HepG2 (cell line): ENCODE results near the gene STC2. TPM values are rescaled to one million over a fixed set of nuclear protein-coding genes. Genes with fewer than 3 reads are reported as not detected.

Source experiments
- ARID4A ChIP-seq: sonication (generic); formaldehyde crosslinking; IDR thresholded peaks from 2 replicates; pipeline ENCODE4 v1.5.0; 2020; ENCODE audit warnings: mild to moderate bottlenecking, missing genetic modification reagents, borderline replicate concordance
- CBX2 ChIP-seq, 2 experiments: fragments of 200-600 bp in 1 of 2; sonication (generic); formaldehyde crosslinking in 1 of 2; IDR thresholded peaks; 2 replicates each; pipeline versions ENCODE4 v1.7.0 to v1.8.1; 2018 to 2022; ENCODE audit warnings: low read depth in 2 of 2, low read length in 1 of 2, mild to moderate bottlenecking in 1 of 2, missing genetic modification reagents in 1 of 2
- HDAC6 ChIP-seq: fragments of 200-600 bp; sonication (generic); IDR thresholded peaks from 2 replicates; pipeline ENCODE4 v1.7.0; 2017; ENCODE audit warnings: mild to moderate bottlenecking, antibody characterized with exemption, low read length, low read depth
- IKZF4 ChIP-seq: sonication (generic); formaldehyde crosslinking; IDR thresholded peaks from 2 replicates; pipeline ENCODE4 v1.5.1; 2020; ENCODE audit warnings: borderline replicate concordance, mild to moderate bottlenecking, low read depth, missing genetic modification reagents; ENCODE audit errors: not compliant biosample characterization
- MAFF ChIP-seq: IDR thresholded peaks from 2 replicates; pipeline ENCODE4 v1.6.1; 2011; ENCODE audit warnings: low read depth, low read length, improper control_type of control experiment
- MTF1 ChIP-seq: sonication (generic); formaldehyde crosslinking; IDR thresholded peaks from 2 replicates; pipeline ENCODE4 v1.5.0; 2020; ENCODE audit warnings: missing genetic modification reagents
- NFYC ChIP-seq: IDR thresholded peaks from 2 replicates; pipeline ENCODE4 v1.6.1; 2016; ENCODE audit warnings: missing genetic modification reagents, missing compliant biosample characterization
- RNF2 ChIP-seq: fragments of 450-650 bp; conservative IDR thresholded peaks from 2 replicates; pipeline ENCODE4 v1.6.1; 2016; ENCODE audit warnings: low read depth
- SETDB1 ChIP-seq: sonication (generic); formaldehyde crosslinking; IDR thresholded peaks from 2 replicates; pipeline ENCODE4 v1.5.1; 2020; ENCODE audit warnings: missing genetic modification reagents, mild to moderate bottlenecking, borderline replicate concordance
- SMAD1 ChIP-seq: sonication (generic); formaldehyde crosslinking; IDR thresholded peaks from 2 replicates; pipeline ENCODE4 v1.4.0; 2020; ENCODE audit warnings: missing genetic modification reagents, low read depth, mild to moderate bottlenecking, borderline replicate concordance
- SP1 ChIP-seq, 2 experiments: fragments of 450-650 bp in 1 of 2; sonication (generic) in 1 of 2; formaldehyde crosslinking in 1 of 2; IDR thresholded peaks; 2 replicates each; pipeline versions ENCODE4 v1.4.0 to v1.6.1; 2016 to 2020; ENCODE audit warnings: missing genetic modification reagents in 1 of 2
- TBL1XR1 ChIP-seq: fragments of 150-350 bp; IDR thresholded peaks from 2 replicates; pipeline ENCODE4 v1.6.1; 2014; ENCODE audit warnings: borderline replicate concordance, low read length; ENCODE audit not compliant: partially characterized antibody
- TBP ChIP-seq: sonication (generic); formaldehyde crosslinking; IDR thresholded peaks from 2 replicates; pipeline ENCODE4 v1.5.0; 2020; ENCODE audit warnings: missing genetic modification reagents
- TFDP1 ChIP-seq: IDR thresholded peaks from 2 replicates; pipeline ENCODE4 v1.6.1; 2016; ENCODE audit warnings: missing compliant biosample characterization, missing genetic modification reagents, borderline replicate concordance
- YEATS4 ChIP-seq: sonication (generic); formaldehyde crosslinking; IDR thresholded peaks from 2 replicates; pipeline ENCODE4 v1.4.0; 2020; ENCODE audit warnings: missing genetic modification reagents, borderline replicate concordance
- ZNF18 ChIP-seq: sonication (generic); formaldehyde crosslinking; IDR thresholded peaks from 2 replicates; pipeline ENCODE4 v1.8.0; 2022; ENCODE audit warnings: mild to moderate bottlenecking, missing genetic modification reagents; ENCODE audit not compliant: insufficient replicate concordance
- ZNF34 ChIP-seq: sonication (generic); formaldehyde crosslinking; IDR thresholded peaks from 2 replicates; pipeline ENCODE4 v1.4.0; 2020; ENCODE audit warnings: mild to moderate bottlenecking, missing genetic modification reagents, borderline replicate concordance
- ZNF781 ChIP-seq: sonication (generic); formaldehyde crosslinking; IDR thresholded peaks from 2 replicates; pipeline ENCODE4 v1.5.1; 2020; ENCODE audit warnings: borderline replicate concordance, mild to moderate bottlenecking, missing genetic modification reagents; ENCODE audit errors: not compliant biosample characterization
- ZNF850 ChIP-seq: sonication (generic); formaldehyde crosslinking; conservative IDR thresholded peaks from 2 replicates; pipeline ENCODE4 v1.9.0; 2021; ENCODE audit warnings: mild to moderate bottlenecking, missing genetic modification reagents
- polyA plus RNA-seq, 8 experiments: library from polyadenylated mRNA; depleted of rRNA in 3 of 8; stranded (reverse) in 7 of 8; unstranded in 1 of 8; fragments of >200 nt; fragmentation: Illumina TruSeq in 4 of 8; extraction: Trizol in 4 of 8; gene quantifications; 2 replicates each; pipeline versions ENCODE4 v1.2.1 to v1.2.3, GENCODE V29; 2011 to 2016; ENCODE audit warnings: low read depth in 4 of 8, missing spikeins in 1 of 8, mixed read lengths in 1 of 8; ENCODE audit not compliant: insufficient read depth in 1 of 8
- total RNA-seq, 5 experiments: library from RNA; depleted of rRNA; stranded (reverse); fragments of >200 nt; fragmentation: Illumina TruSeq; extraction: Trizol; gene quantifications; 2 replicates each; pipeline ENCODE4 v1.2.3, GENCODE V29; 2016; ENCODE audit warnings: low read depth in 1 of 5

STC2 gene
- total and polyA plus RNA-seq, 2 of the 13 experiments (the other 11 are each of a cell fraction or from before 2014, with no cell fraction given): 27.1 to 69.2 TPM

- no peak for TF ChIP-seq ZNF18
- peak; percentile 57; the same call in 1 of the 2 replicates for TF ChIP-seq ARID4A (CRISPR knock-in tag)
- TF ChIP-seq NFYC (CRISPR knock-in tag): no peak
- TF ChIP-seq TBL1XR1: no peak
- no peak for TF ChIP-seq SMAD1 (CRISPR knock-in tag)
- TF ChIP-seq SP1 (IDR thresholded peaks at IDR 0.05): no peak
- no peak for TF ChIP-seq SP1 (CRISPR knock-in tag; IDR thresholded peaks at IDR 0.05)
- TF ChIP-seq HDAC6: no peak
- TF ChIP-seq ZNF34: no peak
- no peak for TF ChIP-seq ZNF850 (CRISPR knock-in tag)
- no peak for TF ChIP-seq MTF1 (CRISPR knock-in tag)
- no peak for TF ChIP-seq RNF2
- peak; percentile 49; the same call in 1 of the 2 replicates for TF ChIP-seq YEATS4 (CRISPR knock-in tag)
- TF ChIP-seq TFDP1: no peak
- no peak for TF ChIP-seq MAFF
- TF ChIP-seq TBP (CRISPR knock-in tag): no peak
- TF ChIP-seq SETDB1 (CRISPR knock-in tag): no peak
- no peak for TF ChIP-seq ZNF781
- no peak for TF ChIP-seq CBX2 (IDR thresholded peaks at IDR 0.05; ENCODE audit: low read depth, low read length)
- no peak for TF ChIP-seq CBX2 (CRISPR knock-in tag; IDR thresholded peaks at IDR 0.05; ENCODE audit: low read depth)
- no peak for TF ChIP-seq IKZF4 (CRISPR knock-in tag)
Measured at GRCh38 chr5:173296737-173297676, 31.2 kb downstream of the STC2 start (continued).
